Measurements from ENCODE around the gene MYLK. TPM values are rescaled to one million over a fixed set of nuclear protein-coding genes. Genes with fewer than 3 reads are reported as not detected.

The MYLK gene
- total and polyA plus RNA-seq, 9 of the 15 experiments (the other 6 are each of a cell fraction or from before 2014, with no cell fraction given) = 0.11 to 0.53 (median 0.18) TPM; not detected in 2

- TF ChIP-seq ARID3A (IDR thresholded peaks at IDR 0.05; ENCODE audit: borderline replicate concordance, low read depth, low read length) (no peak), SREBF2 (CRISPR knock-in tag; IDR thresholded peaks at IDR 0.05) (no peak)
Measured at GRCh38 chr3:123926396-123926795, 42.3 kb upstream of the MYLK start (continued).

GRCh38 chr3:123920868-123921267, 36.7 kb upstream of the MYLK start:
- H3K27ac ChIP-seq (ENCODE audit: extremely low read depth, low read depth, low read length) = no peak overlapping the region
- no peaks in the 10 kb centered on the region for H3K9me3 ChIP-seq (replicated peaks; ENCODE audit: control insufficient read depth, insufficient read depth, low read depth, low read length)
- FAIRE-seq = no peak
- TF ChIP-seq FIP1L1 (IDR thresholded peaks at IDR 0.05; ENCODE audit: low read depth, low read length, poor library complexity, severe bottlenecking) (no peak), NFRKB (IDR thresholded peaks at IDR 0.05; ENCODE audit: low read depth) (no peak), ZBTB17 (CRISPR knock-in tag; IDR thresholded peaks at IDR 0.05) (no peak), CREBBP (IDR thresholded peaks at IDR 0.05; ENCODE audit: low read depth, low read length) (no peak), ZBTB5 (IDR thresholded peaks at IDR 0.05) (no peak), ZNF212 (CRISPR knock-in tag; IDR thresholded peaks at IDR 0.05) (no peak), ESRRB (CRISPR knock-in tag; IDR thresholded peaks at IDR 0.05; ENCODE audit: borderline replicate concordance) (no peak), MECOM (CRISPR knock-in tag; IDR thresholded peaks at IDR 0.05) (no peak), ZNF639 (CRISPR knock-in tag; conservative IDR thresholded peaks at IDR 0.05 in 1 of 2, IDR thresholded peaks at IDR 0.05 in 1 of 2) (no peak), ZEB2 (IDR thresholded peaks at IDR 0.05) (no peak), SLC30A9 (CRISPR knock-in tag; IDR thresholded peaks at IDR 0.05) (no peak)
- no peaks in the 10 kb centered on the region for H3K4me1 ChIP-seq (replicated peaks in 1 of 2; ENCODE audit: control insufficient read depth in 2 of 2, insufficient read depth in 2 of 2, low read length in 2 of 2)
- H3K36me3 ChIP-seq (ENCODE audit: control insufficient read depth, insufficient read depth, low read length) = peaks cover 22% of the 10 kb centered on the region; the same call in 1 of the 3 replicates
- no peak for ATAC-seq
- no peak overlapping the region for H2AFZ ChIP-seq (ENCODE audit: low read depth, low read length)
- no peaks in the 10 kb centered on the region for H3K79me2 ChIP-seq (ENCODE audit: control insufficient read depth, insufficient read depth, low read length)
- POLR2A ChIA-PET = no interaction called here
- H3K9me1 ChIP-seq (ENCODE audit: control insufficient read depth, insufficient read depth, low read length) = no peaks in the 10 kb centered on the region
- intact Hi-C loops (cut with micrococcal nuclease) (no loop called here), in situ Hi-C loops (cut with MboI) (no loop called here)
- no peaks in the 10 kb centered on the region for H4K20me1 ChIP-seq (replicated peaks; ENCODE audit: control insufficient read depth, insufficient read depth, low read length)
- no TSS peak for BruUV-seq (replicated peaks)
- no peak for DNase-seq (ENCODE audit: extremely low read depth in 1 of 4, low spot score in 3 of 4)
- H3K27me3 ChIP-seq (ENCODE audit: control insufficient read depth in 2 of 2, insufficient read depth in 2 of 2, low read length in 2 of 2) = no peaks in the 10 kb centered on the region
- CTCF ChIA-PET (ENCODE audit: low intra/inter-chr PET ratio) = no interaction called here
- H3K9ac ChIP-seq (ENCODE audit: insufficient read depth in 1 of 2, low read depth in 2 of 2, low read length in 2 of 2) = no peak overlapping the region
- H3K4me3 ChIP-seq = no peak overlapping the region
- no peak overlapping the region for H3K4me2 ChIP-seq (ENCODE audit: insufficient read depth, low read length)

All from K562 (cell line).